Liver (tissue), 9 donors: ENCODE measurements around the gene PLCL1. TPM values are rescaled to one million over a fixed set of nuclear protein-coding genes. Genes with fewer than 3 reads are reported as not detected.
A peak's percentile ranks its signal among the peaks of the same experiment; 100 is the strongest.

Source experiments
- DNase-seq: peaks from one replicate; pipeline ENCODE4 v3.0.0-alpha.2; 2017; ENCODE audit warnings: low spot score
- H3K27ac ChIP-seq, 2 donors: one replicate each; pipeline ENCODE4 v1.7.0; 2013; ENCODE audit warnings: inconsistent platforms in 2 of 2, low read length in 2 of 2, control low read depth in 1 of 2, low read depth in 1 of 2, mild to moderate bottlenecking in 1 of 2
- H3K27me3 ChIP-seq, 4 donors: one replicate each; pipeline versions ENCODE4 v1.6.1 to v1.7.0; 2013; ENCODE audit warnings: low read length in 3 of 4, inconsistent platforms in 1 of 4, mild to moderate bottlenecking in 1 of 4, moderate library complexity in 1 of 4; ENCODE audit not compliant: control insufficient read depth in 4 of 4, insufficient read depth in 4 of 4
- H3K36me3 ChIP-seq, 4 donors: one replicate each; pipeline versions ENCODE4 v1.6.1 to v1.7.0; 2013; ENCODE audit warnings: low read length in 3 of 4, mild to moderate bottlenecking in 3 of 4, low read depth in 1 of 4, moderate library complexity in 1 of 4; ENCODE audit not compliant: control insufficient read depth in 4 of 4, insufficient read depth in 3 of 4
- H3K4me1 ChIP-seq, 4 donors: one replicate each; pipeline versions ENCODE4 v1.6.1 to v1.7.0; 2013; ENCODE audit warnings: low read length in 3 of 4, mild to moderate bottlenecking in 3 of 4, moderate library complexity in 1 of 4; ENCODE audit not compliant: control insufficient read depth in 4 of 4, insufficient read depth in 4 of 4
- H3K4me3 ChIP-seq, 3 donors: one replicate each; pipeline versions ENCODE4 v1.6.1 to v1.7.0; 2013; ENCODE audit warnings: low read length in 3 of 3, control low read depth in 1 of 3, low read depth in 1 of 3, mild to moderate bottlenecking in 1 of 3
- H3K9ac ChIP-seq, 2 donors: one replicate each; pipeline ENCODE4 v1.7.0; 2013; ENCODE audit warnings: low read length in 2 of 2, mild to moderate bottlenecking in 2 of 2, moderate library complexity in 2 of 2, control low read depth in 1 of 2, low read depth in 1 of 2
- H3K9me3 ChIP-seq, 4 donors: one replicate each; pipeline versions ENCODE4 v1.6.1 to v1.7.0; 2013; ENCODE audit warnings: low read length in 3 of 4; ENCODE audit not compliant: control insufficient read depth in 4 of 4
- EGR1 ChIP-seq, 2 donors: IDR thresholded peaks; 2 replicates each; pipeline ENCODE4 v1.6.1; 2016 to 2018; ENCODE audit warnings: antibody characterized with exemption in 2 of 2, low read depth in 2 of 2
- FOXA2 ChIP-seq: IDR thresholded peaks from 2 replicates; pipeline ENCODE4 v1.6.1; 2016; ENCODE audit warnings: antibody characterized with exemption
- GABPA ChIP-seq, 2 donors: IDR thresholded peaks in 1 of 2; conservative IDR thresholded peaks in 1 of 2; 2 replicates each; pipeline ENCODE4 v1.6.1; 2016; ENCODE audit warnings: antibody characterized with exemption in 2 of 2, mild to moderate bottlenecking in 1 of 2, moderate library complexity in 1 of 2
- HNF4A ChIP-seq, 2 donors: conservative IDR thresholded peaks; 2 replicates each; pipeline ENCODE4 v1.6.1; 2016; ENCODE audit warnings: antibody characterized with exemption in 2 of 2, mild to moderate bottlenecking in 2 of 2
- HNF4G ChIP-seq: IDR thresholded peaks from 2 replicates; pipeline ENCODE4 v1.6.1; 2016; ENCODE audit warnings: antibody characterized with exemption
- JUND ChIP-seq, 2 donors: IDR thresholded peaks; 2 replicates each; pipeline ENCODE4 v1.6.1; 2016; ENCODE audit warnings: antibody characterized with exemption in 2 of 2
- RAD21 ChIP-seq, 2 donors: IDR thresholded peaks; 2 replicates each; pipeline ENCODE4 v1.6.1; 2016; ENCODE audit warnings: antibody characterized with exemption in 2 of 2, mild to moderate bottlenecking in 2 of 2
- RXRA ChIP-seq, 2 donors: IDR thresholded peaks; 2 replicates each; pipeline ENCODE4 v1.6.1; 2017 to 2018; ENCODE audit warnings: antibody characterized with exemption in 2 of 2, mild to moderate bottlenecking in 1 of 2
- SP1 ChIP-seq: IDR thresholded peaks from 2 replicates; pipeline ENCODE4 v1.6.1; 2018; ENCODE audit warnings: antibody characterized with exemption, mild to moderate bottlenecking
- TAF1 ChIP-seq: conservative IDR thresholded peaks from 2 replicates; pipeline ENCODE4 v1.6.1; 2016; ENCODE audit warnings: antibody characterized with exemption, mild to moderate bottlenecking
- YY1 ChIP-seq: IDR thresholded peaks from 2 replicates; pipeline ENCODE4 v1.6.1; 2016; ENCODE audit warnings: antibody characterized with exemption, mild to moderate bottlenecking
- WGBS: extraction: QIAGEN DNeasy Blood & Tissue Kit; methylation state at CpG from one replicate; pipeline ENCODE4 v1.1.7; 2013; 5-methylcytosine and 5-hydroxymethylcytosine counted together
- polyA plus RNA-seq, 2 donors: library from polyadenylated mRNA; stranded (reverse) in 1 of 2; unstranded in 1 of 2; fragments of 200-250 nt in 1 of 2; fragments of >200 nt in 1 of 2; fragmentation: Nextera tagmentation in 1 of 2; extraction: Ambion mirVana in 1 of 2; gene quantifications; one replicate each; pipeline versions ENCODE4 v1.2.1 to v1.2.3, GENCODE V29; 2013 to 2015
- total RNA-seq, 2 donors: library from RNA; depleted of rRNA; stranded (reverse); fragments of >200 nt; gene quantifications; one replicate each; pipeline ENCODE4 v1.2.3, GENCODE V29; 2014
- TF ChIP-seq, protein P1 (sequence below): IDR thresholded peaks from 2 replicates; pipeline ENCODE4 v1.6.1; 2016; ENCODE audit warnings: antibody characterized with exemption
- TF ChIP-seq, protein P2 (sequence below): IDR thresholded peaks from 2 replicates; pipeline ENCODE4 v1.6.1; 2016; ENCODE audit warnings: antibody characterized with exemption
- TF ChIP-seq, protein P3 (sequence below): fragments of 150-350 bp; IDR thresholded peaks from 2 replicates; pipeline ENCODE4 v1.5.1; 2017; ENCODE audit warnings: improper control_type of control experiment, low read depth, low read length; ENCODE audit not compliant: missing input control
- TF ChIP-seq, protein P4 (sequence below): IDR thresholded peaks from 2 replicates; pipeline ENCODE4 v1.6.1; 2016; ENCODE audit warnings: antibody characterized with exemption, mild to moderate bottlenecking
- TF ChIP-seq, protein P5 (sequence below): IDR thresholded peaks from 2 replicates; pipeline ENCODE4 v1.6.1; 2016; ENCODE audit warnings: antibody characterized with exemption
- donor health status: healthy.
- donor health status: healthy.
- donor health status: healthy.
- donor health status: healthy.
- donor health status: healthy.

The PLCL1 gene
- total and polyA plus RNA-seq, 4 donors, result 0.08 to 0.59 (median 0.31) TPM

DNA sequence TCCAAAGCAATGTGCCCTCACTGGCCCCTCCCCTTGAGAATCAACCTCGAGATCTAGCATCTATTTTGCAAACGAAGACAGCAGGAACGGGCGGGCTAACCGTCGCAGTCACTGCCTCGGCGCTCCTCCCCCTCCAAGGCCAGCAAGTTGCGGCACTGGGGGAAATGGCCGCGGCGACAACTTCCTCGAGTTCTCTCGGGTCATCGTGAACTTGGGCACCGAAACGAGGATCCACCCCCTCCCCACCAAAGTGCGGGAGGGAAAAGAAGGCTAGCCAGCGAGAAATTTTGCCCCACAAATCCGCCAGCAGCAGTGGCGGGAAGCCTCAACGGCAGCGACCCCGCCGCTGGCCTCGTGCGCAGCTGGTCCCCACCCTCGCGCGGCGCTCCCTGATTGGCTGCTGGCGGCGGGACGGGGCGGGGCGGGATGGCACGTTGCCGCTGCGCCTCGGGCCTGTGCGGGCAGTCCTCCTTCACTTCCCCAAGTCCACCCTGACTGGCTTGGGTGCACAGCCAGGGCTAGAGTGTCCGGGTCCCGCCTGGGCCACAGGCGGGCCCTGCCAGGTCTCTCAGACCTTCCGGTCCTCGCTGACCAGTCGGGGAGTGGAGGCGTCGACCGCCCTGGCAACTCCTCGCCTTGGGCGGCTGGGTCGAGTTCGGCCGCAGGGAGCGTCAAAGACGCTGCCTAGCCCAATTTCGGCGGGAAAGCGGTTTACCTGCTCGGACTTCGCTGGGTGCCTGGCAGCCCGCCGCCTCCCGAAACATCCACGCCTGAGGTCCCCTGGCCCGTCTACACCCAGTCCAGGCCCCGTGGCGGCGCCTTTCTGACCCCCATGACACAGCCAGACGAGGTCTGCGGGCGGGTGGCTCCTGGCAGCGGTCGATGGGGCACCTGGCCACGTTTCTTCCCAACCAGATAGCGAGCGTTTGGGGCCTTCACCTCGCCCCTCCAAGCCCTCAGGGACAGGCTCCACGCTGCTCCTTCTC is 19.1 kb upstream of the PLCL1 start, which contains the start of gene BOLL:
BOLL (minus strand) TSS at position 364 of the 986 bp plus-strand sequence. CDS start 3,469 bp downstream, outside the sequence.
- TF ChIP-seq, protein P1, sequence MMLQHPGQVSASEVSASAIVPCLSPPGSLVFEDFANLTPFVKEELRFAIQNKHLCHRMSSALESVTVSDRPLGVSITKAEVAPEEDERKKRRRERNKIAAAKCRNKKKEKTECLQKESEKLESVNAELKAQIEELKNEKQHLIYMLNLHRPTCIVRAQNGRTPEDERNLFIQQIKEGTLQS, result no peak
- TF ChIP-seq SP1, result no peak
- TF ChIP-seq, protein P2, sequence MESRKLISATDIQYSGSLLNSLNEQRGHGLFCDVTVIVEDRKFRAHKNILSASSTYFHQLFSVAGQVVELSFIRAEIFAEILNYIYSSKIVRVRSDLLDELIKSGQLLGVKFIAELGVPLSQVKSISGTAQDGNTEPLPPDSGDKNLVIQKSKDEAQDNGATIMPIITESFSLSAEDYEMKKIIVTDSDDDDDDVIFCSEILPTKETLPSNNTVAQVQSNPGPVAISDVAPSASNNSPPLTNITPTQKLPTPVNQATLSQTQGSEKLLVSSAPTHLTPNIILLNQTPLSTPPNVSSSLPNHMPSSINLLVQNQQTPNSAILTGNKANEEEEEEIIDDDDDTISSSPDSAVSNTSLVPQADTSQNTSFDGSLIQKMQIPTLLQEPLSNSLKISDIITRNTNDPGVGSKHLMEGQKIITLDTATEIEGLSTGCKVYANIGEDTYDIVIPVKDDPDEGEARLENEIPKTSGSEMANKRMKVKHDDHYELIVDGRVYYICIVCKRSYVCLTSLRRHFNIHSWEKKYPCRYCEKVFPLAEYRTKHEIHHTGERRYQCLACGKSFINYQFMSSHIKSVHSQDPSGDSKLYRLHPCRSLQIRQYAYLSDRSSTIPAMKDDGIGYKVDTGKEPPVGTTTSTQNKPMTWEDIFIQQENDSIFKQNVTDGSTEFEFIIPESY, result no peak
- TF ChIP-seq TAF1, result no peak
- TF ChIP-seq RAD21 (IDR thresholded peaks at IDR 0.05), result no peak
- no peak for TF ChIP-seq FOXA2
- TF ChIP-seq JUND (IDR thresholded peaks at IDR 0.05), result no peak
- no peak for TF ChIP-seq RXRA (IDR thresholded peaks at IDR 0.05)
- no peak for TF ChIP-seq HNF4G
- TF ChIP-seq, protein P3, sequence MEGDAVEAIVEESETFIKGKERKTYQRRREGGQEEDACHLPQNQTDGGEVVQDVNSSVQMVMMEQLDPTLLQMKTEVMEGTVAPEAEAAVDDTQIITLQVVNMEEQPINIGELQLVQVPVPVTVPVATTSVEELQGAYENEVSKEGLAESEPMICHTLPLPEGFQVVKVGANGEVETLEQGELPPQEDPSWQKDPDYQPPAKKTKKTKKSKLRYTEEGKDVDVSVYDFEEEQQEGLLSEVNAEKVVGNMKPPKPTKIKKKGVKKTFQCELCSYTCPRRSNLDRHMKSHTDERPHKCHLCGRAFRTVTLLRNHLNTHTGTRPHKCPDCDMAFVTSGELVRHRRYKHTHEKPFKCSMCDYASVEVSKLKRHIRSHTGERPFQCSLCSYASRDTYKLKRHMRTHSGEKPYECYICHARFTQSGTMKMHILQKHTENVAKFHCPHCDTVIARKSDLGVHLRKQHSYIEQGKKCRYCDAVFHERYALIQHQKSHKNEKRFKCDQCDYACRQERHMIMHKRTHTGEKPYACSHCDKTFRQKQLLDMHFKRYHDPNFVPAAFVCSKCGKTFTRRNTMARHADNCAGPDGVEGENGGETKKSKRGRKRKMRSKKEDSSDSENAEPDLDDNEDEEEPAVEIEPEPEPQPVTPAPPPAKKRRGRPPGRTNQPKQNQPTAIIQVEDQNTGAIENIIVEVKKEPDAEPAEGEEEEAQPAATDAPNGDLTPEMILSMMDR, result no peak
- no peak for TF ChIP-seq YY1
- TF ChIP-seq, protein P4, sequence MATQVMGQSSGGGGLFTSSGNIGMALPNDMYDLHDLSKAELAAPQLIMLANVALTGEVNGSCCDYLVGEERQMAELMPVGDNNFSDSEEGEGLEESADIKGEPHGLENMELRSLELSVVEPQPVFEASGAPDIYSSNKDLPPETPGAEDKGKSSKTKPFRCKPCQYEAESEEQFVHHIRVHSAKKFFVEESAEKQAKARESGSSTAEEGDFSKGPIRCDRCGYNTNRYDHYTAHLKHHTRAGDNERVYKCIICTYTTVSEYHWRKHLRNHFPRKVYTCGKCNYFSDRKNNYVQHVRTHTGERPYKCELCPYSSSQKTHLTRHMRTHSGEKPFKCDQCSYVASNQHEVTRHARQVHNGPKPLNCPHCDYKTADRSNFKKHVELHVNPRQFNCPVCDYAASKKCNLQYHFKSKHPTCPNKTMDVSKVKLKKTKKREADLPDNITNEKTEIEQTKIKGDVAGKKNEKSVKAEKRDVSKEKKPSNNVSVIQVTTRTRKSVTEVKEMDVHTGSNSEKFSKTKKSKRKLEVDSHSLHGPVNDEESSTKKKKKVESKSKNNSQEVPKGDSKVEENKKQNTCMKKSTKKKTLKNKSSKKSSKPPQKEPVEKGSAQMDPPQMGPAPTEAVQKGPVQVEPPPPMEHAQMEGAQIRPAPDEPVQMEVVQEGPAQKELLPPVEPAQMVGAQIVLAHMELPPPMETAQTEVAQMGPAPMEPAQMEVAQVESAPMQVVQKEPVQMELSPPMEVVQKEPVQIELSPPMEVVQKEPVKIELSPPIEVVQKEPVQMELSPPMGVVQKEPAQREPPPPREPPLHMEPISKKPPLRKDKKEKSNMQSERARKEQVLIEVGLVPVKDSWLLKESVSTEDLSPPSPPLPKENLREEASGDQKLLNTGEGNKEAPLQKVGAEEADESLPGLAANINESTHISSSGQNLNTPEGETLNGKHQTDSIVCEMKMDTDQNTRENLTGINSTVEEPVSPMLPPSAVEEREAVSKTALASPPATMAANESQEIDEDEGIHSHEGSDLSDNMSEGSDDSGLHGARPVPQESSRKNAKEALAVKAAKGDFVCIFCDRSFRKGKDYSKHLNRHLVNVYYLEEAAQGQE, result no peak
- TF ChIP-seq, protein P5, sequence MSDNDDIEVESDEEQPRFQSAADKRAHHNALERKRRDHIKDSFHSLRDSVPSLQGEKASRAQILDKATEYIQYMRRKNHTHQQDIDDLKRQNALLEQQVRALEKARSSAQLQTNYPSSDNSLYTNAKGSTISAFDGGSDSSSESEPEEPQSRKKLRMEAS, result no peak
- TF ChIP-seq HNF4A (conservative IDR thresholded peaks at IDR 0.05), result no peak
- no peak for TF ChIP-seq EGR1 (IDR thresholded peaks at IDR 0.05; ENCODE audit: low read depth in 2 of 2)
- TF ChIP-seq GABPA (IDR thresholded peaks at IDR 0.05 in 1 of 2, conservative IDR thresholded peaks at IDR 0.05 in 1 of 2), result no peak
- H3K9ac ChIP-seq, result no peak within 1 kb of the TSS
- peaks cover 0 to 3% (median 0%) of the 10 kb centered on the region in 4 donors for H3K9me3 ChIP-seq
- peaks cover 0 to 9% (median 1%) of the 10 kb centered on the region in 4 donors for H3K4me1 ChIP-seq
- H3K27ac ChIP-seq, result no peak within 1 kb of the TSS
- 85% methylated on average over 80 of the region's 80 CpGs for WGBS
- peaks cover 0 to 2% (median 0%) of the 10 kb centered on the region in 4 donors for H3K27me3 ChIP-seq
- H3K36me3 ChIP-seq, result no peaks in the 10 kb centered on the region
- no peak for DNase-seq
- H3K4me3 ChIP-seq, result peak within 1 kb of the TSS in 1 of 3 donors; percentile 39
